Mucosa of descending colon (tissue), 3 donors: ENCODE data around the gene LGI1. TPM values are rescaled to one million over a fixed set of nuclear protein-coding genes. Genes with fewer than 3 reads are reported as not detected.

Experiments
- ATAC-seq: fragments of 200-7000 bp; cut with Tn5 transposase; one replicate; pipeline ENCODE4 v1.9.1; 2020; ENCODE audit warnings: mild to moderate bottlenecking, moderate library complexity
- DNase-seq, 3 donors: peaks; one replicate each; pipeline ENCODE4 v3.0.0-alpha.2; 2020
- H3K36me3 ChIP-seq: fragments of 200-600 bp; one replicate; pipeline ENCODE4 v1.8.0; 2021; ENCODE audit warnings: low read depth, mild to moderate bottlenecking
- H3K4me1 ChIP-seq: fragments of 200-600 bp; one replicate; pipeline ENCODE4 v1.8.0; 2021; ENCODE audit warnings: low read depth, mild to moderate bottlenecking
- H3K4me3 ChIP-seq: fragments of 200-600 bp; one replicate; pipeline ENCODE4 v1.8.0; 2021; ENCODE audit warnings: mild to moderate bottlenecking
- H3K9me3 ChIP-seq: fragments of 200-600 bp; one replicate; pipeline ENCODE4 v1.8.0; 2021; ENCODE audit warnings: mild to moderate bottlenecking
- intact Hi-C, 2 donors: fragments of 100-400 bp; cut with DNase I in 1 of 2; cut with micrococcal nuclease in 1 of 2; formaldehyde crosslinking; loops; one replicate each; pipeline versions ENCODE4 v1.11.0 to v1.11.1; 2022; cut with DNase I, micrococcal nuclease
- total RNA-seq, 3 donors: library from RNA; stranded (reverse); fragmentation: NEBNext Ultra II Directional in 2 of 3; extraction: Animal tissue kit (Norgen Biotek cat#: 25700) in 2 of 3; gene quantifications; one replicate each; pipeline versions ENCODE4 v1.2.1 to v1.2.4, GENCODE V29; 2021 to 2023
- TF ChIP-seq, protein P1 (sequence below): fragments of 200-600 bp; IDR thresholded peaks from one replicate; pipeline ENCODE4 v1.8.0; 2022; ENCODE audit warnings: antibody characterized with exemption, mild to moderate bottlenecking
- donor health status: DM: no; HTN: no; CAD: no; lungs with moderate emphysema.
- donor health status: DM: no; HTN: no; CAD: no.
- donor health status: DM: no; HTN: yes; CAD: no.

The LGI1 gene
- total RNA-seq, 3 donors from 2014 or later: 0.69 to 6.3 (median 1.3) TPM

DNA sequence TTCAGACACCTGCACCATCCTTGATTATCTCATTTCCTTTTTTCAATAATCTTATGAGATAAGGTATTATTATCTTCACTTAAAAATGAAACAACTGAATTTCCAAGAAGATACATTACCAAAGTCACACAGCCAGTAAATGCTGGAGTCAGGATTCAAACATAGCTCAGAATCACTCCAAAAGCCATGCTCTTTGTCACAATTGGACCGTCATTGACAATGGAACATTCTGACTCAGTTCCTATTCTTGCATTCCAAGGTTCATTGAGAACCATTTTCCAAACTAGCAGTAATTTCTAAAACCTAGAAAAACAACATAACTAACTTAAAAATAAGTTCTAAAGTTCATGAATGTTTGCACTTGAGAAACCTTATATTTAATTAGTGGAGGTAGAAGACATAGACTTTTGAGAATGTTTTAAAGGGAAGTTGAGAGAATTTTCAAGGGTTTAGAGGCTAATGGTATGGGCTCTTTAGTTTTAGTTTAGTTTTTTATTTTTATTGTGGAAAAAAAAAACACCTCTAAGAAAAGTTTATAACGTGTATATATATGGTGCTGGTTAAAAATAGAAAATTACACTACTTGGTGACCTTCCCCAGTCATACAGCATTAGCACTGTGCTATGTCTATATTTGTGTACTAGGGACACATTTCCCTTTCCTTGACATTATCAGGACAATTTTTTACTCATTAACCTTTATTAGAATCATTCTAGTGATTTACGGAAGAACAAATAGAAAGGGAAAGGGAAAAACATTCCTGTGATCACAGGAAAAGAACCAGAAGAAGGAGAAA lies 30.9 kb downstream of the LGI1 start:
- intact Hi-C loops: no loop called here
- TF ChIP-seq, protein P1, sequence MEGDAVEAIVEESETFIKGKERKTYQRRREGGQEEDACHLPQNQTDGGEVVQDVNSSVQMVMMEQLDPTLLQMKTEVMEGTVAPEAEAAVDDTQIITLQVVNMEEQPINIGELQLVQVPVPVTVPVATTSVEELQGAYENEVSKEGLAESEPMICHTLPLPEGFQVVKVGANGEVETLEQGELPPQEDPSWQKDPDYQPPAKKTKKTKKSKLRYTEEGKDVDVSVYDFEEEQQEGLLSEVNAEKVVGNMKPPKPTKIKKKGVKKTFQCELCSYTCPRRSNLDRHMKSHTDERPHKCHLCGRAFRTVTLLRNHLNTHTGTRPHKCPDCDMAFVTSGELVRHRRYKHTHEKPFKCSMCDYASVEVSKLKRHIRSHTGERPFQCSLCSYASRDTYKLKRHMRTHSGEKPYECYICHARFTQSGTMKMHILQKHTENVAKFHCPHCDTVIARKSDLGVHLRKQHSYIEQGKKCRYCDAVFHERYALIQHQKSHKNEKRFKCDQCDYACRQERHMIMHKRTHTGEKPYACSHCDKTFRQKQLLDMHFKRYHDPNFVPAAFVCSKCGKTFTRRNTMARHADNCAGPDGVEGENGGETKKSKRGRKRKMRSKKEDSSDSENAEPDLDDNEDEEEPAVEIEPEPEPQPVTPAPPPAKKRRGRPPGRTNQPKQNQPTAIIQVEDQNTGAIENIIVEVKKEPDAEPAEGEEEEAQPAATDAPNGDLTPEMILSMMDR: no peak
- DNase-seq: no peak
- no peak overlapping the region for H3K4me3 ChIP-seq
- no peaks in the 10 kb centered on the region for H3K4me1 ChIP-seq
- H3K9me3 ChIP-seq: no peaks in the 10 kb centered on the region
- no peaks in the 10 kb centered on the region for H3K36me3 ChIP-seq
- no peak for ATAC-seq

DNA sequence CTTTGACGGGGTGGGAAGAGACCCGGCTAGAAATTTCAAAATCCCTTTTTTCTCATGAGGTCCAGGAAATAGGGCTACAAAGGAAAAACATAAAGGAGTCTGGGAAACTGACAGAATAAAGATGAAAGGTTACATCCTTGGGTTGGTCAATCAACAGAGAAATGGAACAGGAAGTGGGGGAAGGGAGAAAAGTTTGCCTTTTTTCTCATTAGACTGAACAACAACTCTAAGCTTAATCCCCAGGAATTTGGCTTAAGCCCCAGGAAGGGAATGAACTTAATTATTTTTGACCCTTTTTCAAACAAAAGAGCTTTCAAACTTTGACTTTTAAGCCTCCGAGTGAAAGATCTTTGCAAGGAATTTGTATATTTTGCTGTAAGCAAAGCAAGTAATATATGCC lies 32.7 kb downstream of the LGI1 start:
- Histone ChIP-seq H3K36me3 (no peaks in the 10 kb centered on the region), H3K4me3 (no peak overlapping the region), H3K9me3 (no peaks in the 10 kb centered on the region), H3K4me1 (no peaks in the 10 kb centered on the region)
- TF ChIP-seq, protein P1: no peak
- DNase-seq (no peak), ATAC-seq (no peak)
- intact Hi-C loops: no loop called here

DNA sequence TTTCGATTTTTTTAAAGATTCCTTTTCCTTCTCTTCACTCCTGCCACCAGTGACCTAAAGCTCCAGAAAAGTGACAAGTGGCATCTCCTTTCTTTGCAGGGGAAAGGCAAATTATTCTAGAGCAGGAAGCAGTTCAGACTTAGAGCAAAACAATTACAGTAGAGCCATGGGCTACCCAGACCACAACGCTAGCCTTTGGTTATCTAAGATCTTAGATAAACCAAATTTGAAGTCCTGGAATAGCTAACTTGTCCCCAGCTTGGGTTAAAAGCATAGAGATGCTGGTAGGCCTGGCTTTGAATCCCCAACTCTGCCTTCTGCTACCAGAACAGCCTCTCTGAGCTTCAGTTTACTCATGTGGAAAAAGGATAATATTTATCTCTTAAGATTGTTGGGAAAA lies 38.4 kb downstream of the LGI1 start:
- Histone ChIP-seq H3K4me1 (no peaks in the 10 kb centered on the region), H3K36me3 (no peaks in the 10 kb centered on the region), H3K4me3 (no peak overlapping the region), H3K9me3 (no peaks in the 10 kb centered on the region)
- no peak for ATAC-seq
- TF ChIP-seq, protein P1: no peak
- no peak for DNase-seq
- intact Hi-C loops: no loop called here

DNA sequence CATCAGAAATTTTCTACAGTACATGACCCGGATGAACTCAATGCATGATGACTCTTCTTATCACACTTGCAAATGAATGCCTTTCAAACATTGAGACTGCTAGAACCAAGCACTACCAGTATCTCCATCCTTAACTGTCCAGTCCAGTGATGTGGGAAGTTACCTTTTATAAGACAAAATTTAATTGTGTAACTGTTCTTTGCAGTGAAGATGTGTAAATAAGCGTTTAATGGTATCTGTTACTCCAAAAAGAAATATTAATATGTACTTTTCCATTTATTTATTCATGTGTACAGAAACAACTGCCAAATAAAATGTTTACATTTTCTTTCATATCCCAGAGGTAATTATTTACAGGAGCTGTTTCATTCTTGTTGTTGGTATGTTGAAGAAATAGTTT lies 40.1 kb downstream of the LGI1 start:
- no peaks in the 10 kb centered on the region for H3K9me3 ChIP-seq
- H3K4me1 ChIP-seq: no peaks in the 10 kb centered on the region
- intact Hi-C loops: no loop called here
- DNase-seq (no peak), ATAC-seq (no peak)
- H3K36me3 ChIP-seq: no peaks in the 10 kb centered on the region
- H3K4me3 ChIP-seq: no peak overlapping the region
- TF ChIP-seq, protein P1: no peak

DNA sequence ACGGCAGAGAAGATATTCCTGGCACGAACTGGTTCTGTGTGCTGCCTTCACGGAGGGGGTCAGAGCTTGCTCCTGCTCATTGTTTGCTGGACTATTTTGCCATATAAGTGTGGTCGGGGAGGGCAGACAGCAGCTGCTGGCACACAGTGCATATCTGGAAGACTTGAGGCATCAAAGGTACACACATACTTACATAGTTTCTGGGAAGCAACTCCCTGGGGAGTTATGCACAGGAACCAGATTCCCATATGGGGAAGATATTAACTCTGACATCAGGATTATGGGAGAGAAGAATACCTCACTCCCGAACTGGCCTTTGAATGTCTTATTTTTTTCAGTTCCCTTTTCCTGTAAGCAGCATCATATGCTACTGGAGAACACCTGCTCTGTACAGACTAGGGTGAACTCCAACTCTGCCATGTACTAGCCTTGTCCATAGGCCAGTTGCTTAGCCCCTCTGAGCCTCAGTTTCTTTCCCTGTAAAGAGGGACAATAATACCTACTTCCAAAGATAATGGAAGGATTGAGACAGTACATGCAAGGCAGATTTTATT lies 41.5 kb downstream of the LGI1 start:
- ATAC-seq (no peak), DNase-seq (no peak)
- intact Hi-C loops: no loop called here
- no peak overlapping the region for H3K4me3 ChIP-seq
- no peaks in the 10 kb centered on the region for H3K36me3 ChIP-seq
- TF ChIP-seq, protein P1: no peak
- no peaks in the 10 kb centered on the region for H3K4me1 ChIP-seq
- H3K9me3 ChIP-seq: no peaks in the 10 kb centered on the region
